Ovary (tissue), 9 donors: ENCODE measurements around the gene OR2V1. TPM values are rescaled to one million over a fixed set of nuclear protein-coding genes. Genes with fewer than 3 reads are reported as not detected.
"Not testable (repeated sequence)": the region's sequence is repeated elsewhere in the genome, so short reads cannot be mapped to it uniquely, and the experiment has no call there.

Experiments
- DNase-seq, 5 donors: peaks; one replicate each; pipeline ENCODE4 v3.0.0-alpha.2; 2019 to 2020
- H3K27ac ChIP-seq, 2 donors: fragments of 200-600 bp; one replicate each; pipeline versions ENCODE4 v1.5.1 to v1.8.0; 2019 to 2022
- H3K27me3 ChIP-seq: fragments of 200-600 bp; one replicate; pipeline ENCODE4 v1.8.0; 2022
- H3K36me3 ChIP-seq: fragments of 200-600 bp; sonication (generic); one replicate; pipeline ENCODE4 v1.5.1; 2019
- H3K4me1 ChIP-seq: one replicate; pipeline ENCODE4 v1.8.1; 2013; ENCODE audit warnings: mild to moderate bottlenecking, moderate library complexity; ENCODE audit not compliant: insufficient read depth
- H3K4me3 ChIP-seq: fragments of 200-600 bp; sonication (generic); one replicate; pipeline ENCODE4 v1.5.1; 2017
- H3K9me3 ChIP-seq, 2 donors: fragments of 200-600 bp in 1 of 2; sonication (generic) in 1 of 2; one replicate each; pipeline versions ENCODE4 v1.5.1 to v1.8.1; 2013 to 2019; ENCODE audit warnings: mild to moderate bottlenecking in 1 of 2, moderate library complexity in 1 of 2
- CTCF ChIP-seq, 3 donors: fragments of 450-650 bp in 2 of 3; fragments of 200-600 bp in 1 of 3; IDR thresholded peaks; one replicate each; pipeline versions ENCODE4 v1.5.1 to v1.8.0; 2016 to 2022; ENCODE audit warnings: antibody characterized with exemption in 3 of 3, mild to moderate bottlenecking in 1 of 3
- EP300 ChIP-seq: sonication (generic); formaldehyde crosslinking; IDR thresholded peaks from one replicate; pipeline ENCODE4 v1.6.1; 2017; ENCODE audit warnings: antibody characterized with exemption
- POLR2A ChIP-seq: fragments of 450-650 bp; IDR thresholded peaks from one replicate; pipeline ENCODE4 v1.6.1; 2017; ENCODE audit warnings: antibody characterized with exemption, mild to moderate bottlenecking, moderate library complexity
- WGBS, 3 donors: extraction: QIAGEN DNeasy Blood & Tissue Kit in 1 of 3; methylation state at CpG; one replicate each; pipeline versions ENCODE4 v1.1.5 to v1.1.7; 2013 to 2017; 5-methylcytosine and 5-hydroxymethylcytosine counted together
- intact Hi-C, 4 donors: fragments of 100-400 bp; cut with DNase I; formaldehyde crosslinking; loops; one replicate each; pipeline versions ENCODE4 v1.11.0 to v1.15.1; 2022 to 2023
- polyA plus RNA-seq, 2 donors: library from polyadenylated mRNA; stranded (reverse); fragments of 200-250 nt in 1 of 2; fragments of 350-450 nt in 1 of 2; fragmentation: Illumina TruSeq in 1 of 2; extraction: RNeasy Lipid Tissue Mini Kit (QIAGEN cat#74804) in 1 of 2; gene quantifications; one replicate each; pipeline ENCODE4 v1.2.3, GENCODE V29; 2013 to 2014
- total RNA-seq, 7 donors: library from RNA; depleted of rRNA in 2 of 7; stranded (reverse); fragments of >200 nt in 2 of 7; fragmentation: NEBNext Ultra II Directional in 3 of 7; extraction: Animal tissue kit (Norgen Biotek cat#: 25700) in 3 of 7; gene quantifications; one replicate each; pipeline versions ENCODE4 v1.1.0 to v1.2.4, GENCODE V29; 2016 to 2023
- donor health status: DM: no; HTN: no; CAD: no; lungs with moderate emphysema.
- donor health status: DM: no; HTN: no; CAD: no.
- donor health status: Bipolar disorder and iron deficiency.
- donor health status: DM: yes; HTN: yes; CAD: no.
- donor health status: DM: no; HTN: no; CAD: no.
- donor health status: DM: yes; HTN: yes; CAD: no.

The OR2V1 gene
- total and polyA plus RNA-seq, 9 donors: not detected

- no peak overlapping the region for H3K4me3 ChIP-seq
- no peaks in the 10 kb centered on the region for H3K36me3 ChIP-seq
- H3K27ac ChIP-seq: no peak overlapping the region
- DNase-seq: no peak
- H3K4me1 ChIP-seq: no peaks in the 10 kb centered on the region
- 34 to 45% (median 44%) methylated on average over 33 of the region's 33 CpGs for WGBS, 3 donors
- intact Hi-C loops: no loop called here
- peaks cover 0 to 3% of the 10 kb centered on the region in 2 donors for H3K9me3 ChIP-seq
- no peaks in the 10 kb centered on the region for H3K27me3 ChIP-seq
- TF ChIP-seq CTCF (IDR thresholded peaks at IDR 0.05) (no peak), EP300 (no peak), POLR2A (no peak)
Measured at GRCh38 chr5:181114284-181114843, 16.6 kb downstream of the OR2V1 start.

DNA sequence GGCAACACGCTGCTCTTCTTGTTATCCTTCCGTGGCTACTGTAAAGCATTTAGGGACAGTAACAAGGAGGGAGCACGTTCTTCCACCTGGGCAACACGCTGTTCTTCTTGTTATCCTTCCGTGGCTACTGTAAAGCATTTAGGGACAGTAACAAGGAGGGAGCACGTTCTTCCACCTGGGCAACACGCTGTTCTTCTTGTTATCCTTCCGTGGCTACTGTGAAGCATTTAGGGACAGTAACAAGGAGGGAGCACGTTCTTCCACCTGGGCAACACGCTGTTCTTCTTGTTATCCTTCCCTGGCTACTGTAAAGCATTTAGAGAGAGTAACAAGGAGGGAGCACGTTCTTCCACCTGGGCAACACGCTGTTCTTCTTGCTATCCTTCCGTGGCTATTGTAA is 17.4 kb downstream of the OR2V1 start:
- H3K27me3 ChIP-seq, intact Hi-C loops, H3K27ac ChIP-seq, H3K9me3 ChIP-seq, H3K4me1 ChIP-seq, DNase-seq, H3K36me3 ChIP-seq, H3K4me3 ChIP-seq: not testable (repeated sequence)
- WGBS, 3 donors: 86 to 92% (median 89%) methylated on average over 7 to 11 of the region's 13 CpGs

GRCh38 chr5:181112476-181112875 is 18.5 kb downstream of the OR2V1 start:
- Histone ChIP-seq H3K27me3 (no peaks in the 10 kb centered on the region), H3K27ac (no peak overlapping the region), H3K9me3 (peaks cover 0 to 3% of the 10 kb centered on the region in 2 donors), H3K4me3 (no peak overlapping the region), H3K36me3 (no peaks in the 10 kb centered on the region), H3K4me1 (no peaks in the 10 kb centered on the region)
- 34 to 52% (median 37%) methylated on average over 5 of the region's 5 CpGs for WGBS, 3 donors
- TF ChIP-seq EP300 (no peak), POLR2A (no peak), CTCF (IDR thresholded peaks at IDR 0.05) (no peak)
- intact Hi-C loops: no loop called here
- DNase-seq: no peak

- intact Hi-C loops: no loop called here
Measured at GRCh38 chr5:181111010-181111409, 20.0 kb downstream of the OR2V1 start.

More at GRCh38 chr5:181111010-181111409, 20.0 kb downstream of the OR2V1 start:
- 83 to 87% (median 84%) methylated on average over 5 of the region's 5 CpGs for WGBS, 3 donors
- Histone ChIP-seq H3K4me1 (no peaks in the 10 kb centered on the region), H3K4me3 (no peak overlapping the region), H3K27me3 (no peaks in the 10 kb centered on the region), H3K27ac (no peak overlapping the region), H3K36me3 (no peaks in the 10 kb centered on the region), H3K9me3 (peaks cover 0 to 3% of the 10 kb centered on the region in 2 donors)
- TF ChIP-seq CTCF (IDR thresholded peaks at IDR 0.05): no peak
- TF ChIP-seq POLR2A: no peak
- no peak for TF ChIP-seq EP300
- no peak for DNase-seq
